NCI-H2227 (cell line): ENCODE data around the gene SLC35G1.

Source experiments
- DNase-seq: peaks from one replicate; lab custom pipeline; 2025; ENCODE audit not compliant: unreplicated experiment; lab: John Stamatoyannopoulos, UW

Gene SLC35G1

GRCh38 chr10:93875032-93875358, 18.8 kb upstream of the SLC35G1 start:
- DNase-seq: no peak

- no peak for DNase-seq
These were observed 17.4 kb upstream of the SLC35G1 start for GRCh38 chr10:93876381-93876780.

DNA sequence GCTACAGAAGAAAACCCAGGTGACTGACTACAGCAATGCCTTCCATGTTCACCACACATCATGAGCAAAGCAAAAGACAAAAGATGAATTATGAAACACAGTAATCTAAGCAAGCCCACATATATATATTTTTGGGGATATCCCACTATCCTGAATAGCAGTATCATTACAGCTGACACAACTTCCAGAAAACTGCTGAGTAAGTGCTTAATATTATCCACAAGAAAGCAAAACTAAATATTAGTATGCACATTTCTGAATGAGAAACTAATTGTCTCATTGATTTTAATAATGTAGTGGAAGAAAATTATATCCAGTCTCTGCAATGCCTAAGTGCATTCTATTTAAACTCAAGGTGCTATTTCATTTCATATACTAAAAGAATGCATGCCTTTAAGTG, 14.5 kb upstream of the SLC35G1 start:
- no peak for DNase-seq

GRCh38 chr10:93894516-93895378, 969 bp downstream of the SLC35G1 start:
- DNase-seq: no peak

DNA sequence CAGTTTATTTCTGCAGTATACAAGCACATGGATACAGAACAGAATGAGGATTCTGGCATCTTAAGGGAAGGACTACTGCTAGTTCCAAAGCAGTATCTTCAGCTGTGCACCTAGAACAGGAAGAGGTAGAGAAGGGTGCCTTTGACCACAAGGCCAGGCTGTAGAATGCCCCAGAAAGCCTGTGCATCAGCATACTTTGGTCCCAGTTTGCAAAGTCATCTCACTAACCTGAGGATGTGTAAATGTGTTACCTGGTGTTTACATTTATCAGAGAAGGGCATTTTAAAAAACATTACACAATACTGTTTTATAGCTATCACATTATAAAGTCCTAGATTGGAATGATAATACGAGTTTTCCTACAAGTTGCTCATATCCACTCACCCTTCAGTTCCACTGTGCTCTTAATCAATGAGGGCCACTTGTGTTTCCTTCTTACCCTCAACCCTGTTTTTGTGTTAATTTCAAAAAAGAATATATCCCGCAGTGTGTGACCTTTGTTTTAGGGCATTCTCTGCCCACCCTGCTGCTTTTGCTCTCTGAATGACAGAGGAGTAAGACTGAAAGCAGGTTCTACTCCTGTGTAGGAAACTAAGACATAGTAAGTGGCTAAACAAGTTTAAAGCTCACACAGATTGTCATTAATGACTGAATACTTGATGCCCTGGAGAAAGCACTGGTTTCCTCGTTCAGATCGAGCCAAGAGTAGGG, 3.4 kb downstream of the SLC35G1 start:
- no peak for DNase-seq

- no peak for DNase-seq
These were observed 5.3 kb downstream of the SLC35G1 start for GRCh38 chr10:93899109-93899508.

DNA sequence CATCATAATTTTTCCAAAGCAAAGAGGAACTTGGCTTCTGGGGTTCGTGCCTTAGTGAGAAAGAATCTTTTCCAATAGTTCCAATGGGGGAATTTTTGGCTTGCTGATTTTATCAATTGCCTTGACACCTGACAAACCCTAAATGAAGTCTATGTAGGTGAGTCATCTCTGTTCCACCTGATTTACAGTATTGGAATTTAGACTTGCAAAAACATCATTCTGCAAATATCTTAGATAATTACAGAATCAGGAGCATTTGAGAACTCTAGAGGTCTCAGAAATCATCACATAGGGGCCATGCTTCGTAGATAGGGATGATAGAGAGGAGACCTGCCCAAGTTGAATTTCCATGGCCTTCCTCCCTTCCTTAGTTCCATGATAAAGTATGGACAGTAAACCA, 9.3 kb downstream of the SLC35G1 start:
- no peak for DNase-seq

DNA sequence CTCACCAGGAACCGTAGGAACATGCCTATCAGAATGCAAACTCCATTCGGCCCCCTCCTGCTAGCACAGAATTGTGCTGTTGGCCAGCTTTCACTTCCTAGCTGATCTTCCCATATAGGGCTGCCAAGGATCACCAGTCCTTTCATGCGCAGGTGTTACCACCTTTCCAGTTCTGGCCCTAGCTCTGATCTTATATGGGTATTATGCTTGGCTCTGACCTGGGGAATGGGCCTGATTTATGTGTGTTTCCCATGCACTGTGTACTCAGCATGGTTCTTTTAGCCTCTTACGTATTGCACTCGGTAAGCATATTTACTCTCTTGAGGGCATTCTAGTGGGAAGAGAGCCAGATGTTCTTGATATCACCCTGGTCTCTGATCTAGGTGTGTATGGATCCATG, 11.1 kb downstream of the SLC35G1 start:
- no peak for DNase-seq

GRCh38 chr10:93907059-93907458, 13.3 kb downstream of the SLC35G1 start:
- no peak for DNase-seq

DNA sequence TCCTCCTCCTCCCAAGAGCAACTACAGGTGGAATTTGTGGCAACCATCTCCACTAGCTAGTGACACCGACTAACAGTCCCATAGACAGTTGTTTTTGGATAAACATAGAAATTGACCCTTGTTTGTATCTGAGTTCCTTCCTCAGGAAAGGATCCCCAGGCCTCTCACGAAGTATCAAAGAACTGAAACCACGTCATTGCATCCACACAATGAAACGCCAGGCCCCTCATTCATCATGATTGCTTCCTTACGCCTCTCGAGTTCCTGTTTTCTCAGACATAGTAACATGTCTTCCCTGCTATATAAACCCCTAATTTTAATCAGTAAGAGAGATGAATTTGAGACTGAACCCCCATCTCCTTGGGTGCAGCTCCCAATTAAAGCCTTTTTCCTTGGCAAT, 18.1 kb downstream of the SLC35G1 start:
- DNase-seq: no peak

DNA sequence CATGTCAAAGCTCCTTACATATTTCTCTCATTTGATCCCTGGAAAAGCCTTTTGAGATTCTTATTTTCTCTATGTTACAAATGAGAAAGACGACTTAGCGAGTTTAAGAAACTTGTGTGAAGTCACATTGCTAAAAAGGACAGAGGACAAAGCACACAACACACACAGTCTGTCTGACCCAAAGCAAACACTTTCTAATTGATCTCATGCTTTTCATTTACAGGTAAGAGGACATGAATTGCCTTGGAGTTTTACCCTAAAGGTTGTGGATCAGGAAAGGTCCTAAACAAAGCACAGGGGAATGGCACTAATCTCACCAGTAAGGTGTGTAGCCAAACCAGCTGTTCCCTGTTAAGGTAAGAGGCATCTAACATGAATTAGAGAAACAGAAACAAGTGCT, 18.7 kb downstream of the SLC35G1 start:
- DNase-seq: no peak

- no peak for DNase-seq
These were observed 19.9 kb downstream of the SLC35G1 start for GRCh38 chr10:93913706-93914105.

GRCh38 chr10:93915598-93915997, 21.8 kb downstream of the SLC35G1 start:
- peak; percentile 52 for DNase-seq

GRCh38 chr10:93916257-93917063, 22.7 kb downstream of the SLC35G1 start:
- peak; percentile 24 for DNase-seq

DNA sequence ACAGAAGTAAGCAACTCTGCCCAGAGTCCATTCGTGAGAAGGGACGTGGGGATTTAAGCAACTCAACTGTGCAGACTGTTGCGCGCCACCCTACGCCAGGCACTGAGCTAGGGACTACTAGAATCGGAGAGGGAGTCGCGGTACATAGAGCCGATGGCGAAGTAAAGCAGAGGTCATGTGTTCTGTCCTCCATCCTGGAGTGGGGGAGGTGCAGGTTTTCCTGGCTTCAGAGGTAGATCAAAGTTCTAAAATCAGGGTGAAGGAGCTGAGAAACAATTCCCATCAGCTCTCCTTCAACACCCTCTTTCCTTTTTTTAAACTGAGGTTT, 23.2 kb downstream of the SLC35G1 start:
- no peak for DNase-seq

DNA sequence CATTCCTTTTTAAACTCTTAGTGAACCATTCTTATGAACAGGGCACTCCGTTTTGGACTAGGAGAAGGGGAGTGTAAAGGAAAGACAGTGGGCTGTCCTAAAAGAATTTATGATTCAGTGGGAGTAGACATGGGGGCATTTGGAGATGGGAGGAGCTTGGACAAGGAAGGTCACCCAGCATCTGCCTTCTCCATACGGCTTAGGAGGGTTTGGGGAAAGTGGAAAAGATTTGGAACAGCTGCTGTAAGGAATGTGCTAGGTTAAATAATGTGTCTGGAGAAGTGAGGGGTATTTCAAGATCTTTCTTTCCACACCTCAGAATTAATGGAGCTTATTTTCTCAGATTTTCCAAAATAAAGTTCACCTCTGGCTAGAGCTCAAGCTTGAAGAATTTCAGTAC, 24.0 kb downstream of the SLC35G1 start:
- DNase-seq: no peak

GRCh38 chr10:93921338-93921737, 27.6 kb downstream of the SLC35G1 start:
- no peak for DNase-seq

DNA sequence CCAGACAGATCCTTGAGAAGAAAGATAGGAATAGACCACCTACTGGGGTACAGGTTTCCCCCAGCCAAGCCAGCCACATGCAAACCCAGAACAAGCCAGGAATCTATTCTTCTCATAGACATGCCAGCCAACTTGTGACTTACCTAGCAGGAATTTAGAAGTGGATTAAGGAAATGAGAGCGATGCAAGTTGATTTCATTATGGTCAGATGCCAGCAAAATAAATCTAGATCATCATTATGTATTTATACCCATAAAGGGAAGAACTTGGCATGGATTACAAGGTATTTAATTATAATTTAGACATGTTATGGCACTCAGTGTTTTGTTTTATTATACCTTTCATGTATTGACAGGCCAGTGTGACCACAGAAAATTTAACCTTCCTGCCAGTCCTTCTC, 32.8 kb downstream of the SLC35G1 start:
- DNase-seq: no peak

GRCh38 chr10:93938140-93938539, 44.4 kb downstream of the SLC35G1 start:
- no peak for DNase-seq

- DNase-seq: no peak
These were observed 47.1 kb downstream of the SLC35G1 start for GRCh38 chr10:93940881-93941280.

DNA sequence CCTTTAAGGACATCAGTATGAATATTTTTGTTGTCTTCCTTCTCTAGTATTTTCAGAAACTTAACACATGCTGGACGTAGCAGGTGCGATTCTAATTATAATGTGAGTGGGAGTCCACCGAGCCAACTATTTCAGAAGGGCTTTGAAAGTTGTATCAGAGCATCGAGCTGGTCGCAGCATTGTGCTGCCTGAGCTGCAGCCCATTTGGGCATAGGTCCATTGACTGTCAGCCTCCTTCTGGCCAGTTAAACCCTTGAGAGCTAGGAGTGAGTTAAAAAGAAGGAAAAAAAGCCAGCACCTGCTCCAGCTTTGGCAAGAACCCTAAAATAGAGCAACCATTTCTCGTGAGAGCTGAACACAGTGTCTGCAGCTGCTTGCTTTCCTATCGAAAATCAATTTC, 47.8 kb downstream of the SLC35G1 start:
- DNase-seq: no peak

GRCh38 chr10:93945819-93946218, 52.0 kb downstream of the SLC35G1 start:
- no peak for DNase-seq
